HG03175 (cell line): Measurements from ENCODE around the gene C6orf132.
"Not testable (repeated sequence)": the region's sequence is repeated elsewhere in the genome, so short reads cannot be mapped to it uniquely, and the experiment has no call there.

Source experiments
- ATAC-seq: cut with Tn5 transposase; IDR thresholded peaks from one replicate; pipeline ENCODE4 v1.9.1; 2021; ENCODE audit warnings: mild to moderate bottlenecking, moderate library complexity; ENCODE audit not compliant: unreplicated experiment

C6orf132 gene

GRCh38 chr6:42159431-42160024 is 17.1 kb upstream of the C6orf132 start:
- no peak for ATAC-seq

DNA sequence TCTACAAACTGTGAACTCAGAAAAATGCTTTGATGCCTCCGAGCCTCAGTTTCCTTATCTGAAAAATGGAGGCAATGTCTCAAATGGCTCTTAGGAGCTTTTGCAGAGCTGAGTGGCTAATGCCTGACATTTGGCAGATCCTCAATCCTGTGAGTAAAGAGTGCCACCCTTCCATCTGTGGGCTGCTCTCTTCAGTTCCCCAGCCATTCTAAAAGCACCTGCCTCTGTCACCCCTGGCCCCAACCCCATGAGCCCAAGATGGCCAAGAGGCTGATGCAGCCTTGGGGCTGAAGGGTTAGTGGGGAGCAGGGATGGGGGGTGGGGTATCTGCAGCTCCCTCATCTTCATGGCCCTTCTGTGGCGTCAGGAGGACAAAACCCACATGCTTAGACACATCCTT is 16.2 kb upstream of the C6orf132 start:
- ATAC-seq = no peak

- ATAC-seq = no peak
Observed at GRCh38 chr6:42158011-42158410, 15.6 kb upstream of the C6orf132 start.

- ATAC-seq = no peak
Observed at GRCh38 chr6:42156638-42157037, 14.2 kb upstream of the C6orf132 start.

DNA sequence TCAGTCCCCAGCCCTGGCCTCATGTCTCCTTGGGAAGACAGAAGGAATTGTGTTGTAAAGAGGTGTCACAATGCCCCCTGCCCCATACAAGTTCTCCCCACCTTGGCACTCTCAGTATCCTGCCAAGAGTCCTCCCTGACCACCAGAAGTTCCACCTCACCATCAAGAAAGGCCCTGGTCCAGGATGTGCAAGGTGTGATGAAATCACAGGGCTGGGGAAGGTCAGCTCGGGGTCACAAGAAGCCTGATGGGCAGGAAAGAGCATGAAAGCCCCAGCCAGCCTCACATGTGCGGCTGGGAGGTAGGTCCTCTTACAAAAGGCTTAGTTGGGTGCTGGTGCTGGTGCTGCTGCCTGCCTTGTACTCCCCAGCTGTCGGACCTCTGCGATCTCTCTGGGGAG is 12.9 kb upstream of the C6orf132 start:
- no peak for ATAC-seq

GRCh38 chr6:42154461-42155209 is 12.2 kb upstream of the C6orf132 start:
- ATAC-seq = no peak

- no peak for ATAC-seq
Observed at GRCh38 chr6:42153921-42154320, 11.5 kb upstream of the C6orf132 start.

GRCh38 chr6:42152528-42153213 is 10.3 kb upstream of the C6orf132 start:
- ATAC-seq = not testable (repeated sequence)

GRCh38 chr6:42152024-42152423 is 9.6 kb upstream of the C6orf132 start:
- ATAC-seq = no peak

GRCh38 chr6:42150254-42150653 is 7.8 kb upstream of the C6orf132 start:
- ATAC-seq = no peak

- ATAC-seq = no peak
Observed at GRCh38 chr6:42148058-42148457, 5.6 kb upstream of the C6orf132 start.

- ATAC-seq = no peak
Observed at GRCh38 chr6:42147138-42147562, 4.7 kb upstream of the C6orf132 start.

DNA sequence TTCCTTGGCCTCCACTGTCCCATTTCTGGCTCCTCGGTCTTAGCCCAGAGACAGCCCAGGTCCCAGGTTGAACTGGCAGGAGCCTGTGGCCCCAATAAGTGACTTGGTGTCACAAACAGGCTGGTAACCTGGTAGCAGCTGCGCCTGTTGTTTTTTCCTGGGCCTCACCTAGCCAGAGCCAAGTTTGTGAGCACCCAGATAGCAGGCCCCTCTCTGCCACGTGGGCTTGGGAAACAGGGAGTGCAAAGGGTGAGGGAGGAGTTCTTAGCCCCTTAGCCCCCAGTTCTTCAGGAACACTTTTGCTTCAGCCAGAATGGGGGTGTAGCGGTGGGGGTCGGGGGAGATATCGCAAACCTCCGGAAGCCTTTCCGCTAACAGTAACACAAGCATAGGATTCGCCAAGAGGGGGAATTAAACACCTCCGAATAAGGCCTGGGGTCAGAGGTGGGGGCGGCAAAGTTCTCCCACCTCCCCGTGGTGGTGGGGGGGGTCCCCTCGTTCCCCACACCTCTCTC is 760 bp downstream of the C6orf132 start:
- ATAC-seq = no peak

DNA sequence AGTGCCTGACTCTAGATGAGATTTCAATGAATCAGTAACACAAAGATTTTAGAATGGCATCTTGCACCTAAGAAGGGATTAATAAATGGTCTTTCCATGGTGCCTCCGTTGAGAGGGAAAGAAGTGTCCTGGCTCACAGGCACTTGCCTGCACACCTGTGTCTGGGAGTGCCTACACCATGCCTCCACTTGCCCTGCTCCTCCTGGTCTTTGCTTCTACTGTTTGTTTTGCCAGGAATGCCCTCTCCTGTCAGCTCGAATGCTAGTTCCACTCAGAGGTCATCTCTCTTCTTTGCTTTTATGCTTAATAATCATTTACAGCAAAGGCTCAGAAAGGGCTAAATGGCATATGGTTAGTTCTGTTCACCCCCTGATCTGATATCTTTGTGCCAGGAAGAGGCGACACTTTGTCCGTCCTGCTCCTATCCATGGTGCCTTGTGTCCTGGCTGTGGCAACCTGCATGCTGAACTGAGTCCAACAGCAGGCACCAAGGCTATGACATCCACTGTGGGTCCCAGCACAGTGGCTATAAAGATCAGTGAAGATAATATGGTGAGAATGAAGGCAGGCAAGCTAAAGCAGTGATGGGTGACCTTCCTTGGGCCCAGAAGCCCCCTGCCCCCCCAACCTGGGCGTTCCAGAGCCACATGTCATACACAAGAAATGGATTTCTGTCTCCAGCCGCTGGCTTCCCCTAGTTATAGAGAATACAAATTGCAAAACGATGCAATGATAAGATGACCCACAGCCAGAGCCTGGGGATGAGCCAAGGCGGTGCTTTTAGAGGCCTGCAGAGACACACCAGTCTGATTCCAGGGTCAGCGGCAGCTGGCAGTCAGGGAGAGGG is 1.4 kb downstream of the C6orf132 start:
- ATAC-seq = no peak

GRCh38 chr6:42140032-42140431 is 2.4 kb downstream of the C6orf132 start:
- ATAC-seq = no peak

DNA sequence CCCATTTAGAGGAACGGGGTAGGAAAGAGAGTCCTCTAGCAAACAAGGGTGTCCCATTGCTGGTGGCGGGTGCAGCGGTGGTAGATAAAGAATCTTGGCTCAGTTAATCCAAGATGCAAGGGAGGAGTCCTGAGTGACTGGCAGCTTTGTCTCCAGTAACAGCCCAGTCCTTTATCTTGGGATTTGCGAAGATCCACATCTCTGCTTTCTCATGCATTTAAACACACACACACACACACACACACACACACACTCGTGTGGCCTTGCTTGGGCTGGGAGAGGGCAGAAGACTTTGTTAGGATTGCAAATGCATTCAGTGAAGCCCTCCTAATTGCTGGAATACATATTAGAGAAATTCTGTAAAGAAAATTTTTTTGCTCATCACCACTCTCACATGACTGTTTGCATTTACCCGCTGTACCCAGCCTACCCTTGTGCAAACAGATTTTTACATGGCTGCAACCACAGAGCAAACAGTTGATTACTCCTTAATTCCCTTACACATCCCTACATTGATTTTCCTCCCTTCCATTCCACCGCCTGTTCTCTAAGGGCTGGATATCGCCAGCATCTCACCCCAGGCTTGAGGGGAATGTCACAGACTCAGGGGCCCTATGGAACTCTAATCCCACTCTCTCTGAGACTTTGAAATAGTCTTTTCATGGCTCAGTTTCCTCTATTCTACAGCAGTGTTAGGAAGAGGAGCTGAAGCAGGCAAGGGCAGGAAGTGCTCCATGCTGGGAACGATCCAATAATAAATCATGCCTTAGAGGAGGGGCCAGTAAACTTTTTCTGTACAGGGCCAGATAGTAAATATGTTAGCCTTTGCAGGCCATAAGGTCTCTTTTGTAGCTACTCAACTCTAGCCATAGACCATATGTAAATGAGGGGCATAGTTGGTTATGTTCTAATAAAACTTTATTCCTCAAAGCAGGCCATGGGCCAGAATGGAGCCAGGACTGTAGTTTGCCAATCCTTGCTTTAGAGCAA is 3.5 kb downstream of the C6orf132 start:
- ATAC-seq = no peak

DNA sequence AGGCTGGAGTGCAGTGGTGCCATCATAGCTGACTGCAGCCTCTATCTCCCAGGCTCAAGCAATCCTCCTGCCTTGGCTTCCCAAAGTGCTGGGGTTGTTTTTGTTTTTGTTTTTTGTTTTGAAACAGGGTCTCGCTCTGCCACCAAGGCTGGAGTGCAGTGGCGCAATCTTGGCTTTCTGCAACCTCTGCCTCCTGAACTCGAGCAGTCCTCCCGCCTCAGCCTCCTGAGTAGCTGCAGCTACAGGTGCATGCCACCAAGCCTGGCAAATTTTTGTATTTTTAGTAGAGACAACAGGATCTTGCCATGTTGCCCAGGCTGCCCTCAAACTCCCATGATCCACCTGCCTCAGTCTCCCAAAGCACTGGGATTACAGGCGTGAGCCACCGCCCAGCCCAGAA is 4.2 kb downstream of the C6orf132 start:
- no peak for ATAC-seq

GRCh38 chr6:42137194-42137753 is 5.1 kb downstream of the C6orf132 start:
- no peak for ATAC-seq

GRCh38 chr6:42136508-42137193 is 5.8 kb downstream of the C6orf132 start:
- ATAC-seq = no peak
